Ishikawa (cell line): ENCODE data around the gene CPB1.

Source experiments
- CEBPB ChIP-seq: IDR thresholded peaks from 2 replicates; pipeline ENCODE4 v1.6.1; 2012
- CREB1 ChIP-seq: IDR thresholded peaks from 2 replicates; pipeline ENCODE4 v1.6.1; 2012; ENCODE audit warnings: low read depth
- EGR1 ChIP-seq: IDR thresholded peaks from 2 replicates; pipeline ENCODE4 v1.6.1; 2012
- EP300 ChIP-seq: IDR thresholded peaks from 2 replicates; pipeline ENCODE4 v1.6.1; 2012; ENCODE audit warnings: borderline replicate concordance
- FOXM1 ChIP-seq: IDR thresholded peaks from 2 replicates; pipeline ENCODE4 v1.6.1; 2012; ENCODE audit warnings: low read depth, borderline replicate concordance
- NFIC ChIP-seq: IDR thresholded peaks from 2 replicates; pipeline ENCODE4 v1.6.1; 2012
- RAD21 ChIP-seq: IDR thresholded peaks from 2 replicates; pipeline ENCODE4 v1.6.1; 2012; ENCODE audit warnings: low read depth
- TAF1 ChIP-seq: IDR thresholded peaks from 2 replicates; pipeline ENCODE4 v1.6.1; 2012; ENCODE audit warnings: low read depth, mild to moderate bottlenecking
- TCF12 ChIP-seq: IDR thresholded peaks from 2 replicates; pipeline ENCODE4 v1.6.1; 2012; ENCODE audit warnings: low read depth
- TEAD4 ChIP-seq: IDR thresholded peaks from 2 replicates; pipeline ENCODE4 v1.6.1; 2012
- USF1 ChIP-seq: IDR thresholded peaks from 2 replicates; pipeline ENCODE4 v1.6.1; 2012
- YY1 ChIP-seq: IDR thresholded peaks from 2 replicates; pipeline ENCODE4 v1.6.1; 2012; ENCODE audit warnings: low read depth
- ZBTB7A ChIP-seq: IDR thresholded peaks from 2 replicates; pipeline ENCODE4 v1.6.1; 2012; ENCODE audit warnings: low read depth
- TF ChIP-seq, protein P1 (sequence below): IDR thresholded peaks from 2 replicates; pipeline ENCODE4 v1.6.1; 2012

Gene CPB1

DNA sequence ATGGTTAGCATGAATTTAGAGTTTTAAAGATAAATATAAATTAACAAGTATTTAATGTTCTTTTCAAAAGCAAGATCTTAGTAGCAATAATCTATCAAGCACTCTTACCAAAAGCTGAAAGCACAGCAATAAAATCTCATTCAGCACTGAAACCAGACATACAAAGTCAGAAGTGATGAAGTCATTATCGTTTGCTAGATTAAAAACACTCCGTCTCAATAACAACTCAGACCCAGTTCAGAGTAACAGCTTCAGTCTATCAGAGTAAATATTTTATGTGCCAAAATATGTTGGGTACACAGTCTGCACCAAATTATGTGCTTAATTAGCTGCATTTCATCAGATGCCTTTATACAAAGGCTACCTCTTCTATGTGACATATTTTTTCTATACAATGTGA lies 79.1 kb downstream of the CPB1 start:
- no peak for TF ChIP-seq CEBPB
- no peak for TF ChIP-seq TAF1
- TF ChIP-seq TEAD4 = no peak
- no peak for TF ChIP-seq FOXM1
- no peak for TF ChIP-seq EGR1
- TF ChIP-seq, protein P1, sequence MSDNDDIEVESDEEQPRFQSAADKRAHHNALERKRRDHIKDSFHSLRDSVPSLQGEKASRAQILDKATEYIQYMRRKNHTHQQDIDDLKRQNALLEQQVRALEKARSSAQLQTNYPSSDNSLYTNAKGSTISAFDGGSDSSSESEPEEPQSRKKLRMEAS = no peak
- TF ChIP-seq ZBTB7A = no peak
- TF ChIP-seq YY1 = no peak
- TF ChIP-seq TCF12 = no peak
- TF ChIP-seq NFIC = no peak
- no peak for TF ChIP-seq RAD21
- TF ChIP-seq CREB1 = no peak
- TF ChIP-seq EP300 = no peak
- no peak for TF ChIP-seq USF1
